Stimulated activated CD8-positive, alpha-beta memory T cell treated with anti-CD3 and anti-CD28 coated beads, Interleukin-4, amount 100 ng/mL, for 4 hours (primary cell): ENCODE results near the gene HEMK1.

Source experiments
- DNase-seq, 2 donors: peaks; one replicate each; pipeline ENCODE4 v3.0.0-alpha.2; 2020; ENCODE audit warnings: low read depth in 2 of 2, low spot score in 1 of 2

Gene HEMK1

DNA sequence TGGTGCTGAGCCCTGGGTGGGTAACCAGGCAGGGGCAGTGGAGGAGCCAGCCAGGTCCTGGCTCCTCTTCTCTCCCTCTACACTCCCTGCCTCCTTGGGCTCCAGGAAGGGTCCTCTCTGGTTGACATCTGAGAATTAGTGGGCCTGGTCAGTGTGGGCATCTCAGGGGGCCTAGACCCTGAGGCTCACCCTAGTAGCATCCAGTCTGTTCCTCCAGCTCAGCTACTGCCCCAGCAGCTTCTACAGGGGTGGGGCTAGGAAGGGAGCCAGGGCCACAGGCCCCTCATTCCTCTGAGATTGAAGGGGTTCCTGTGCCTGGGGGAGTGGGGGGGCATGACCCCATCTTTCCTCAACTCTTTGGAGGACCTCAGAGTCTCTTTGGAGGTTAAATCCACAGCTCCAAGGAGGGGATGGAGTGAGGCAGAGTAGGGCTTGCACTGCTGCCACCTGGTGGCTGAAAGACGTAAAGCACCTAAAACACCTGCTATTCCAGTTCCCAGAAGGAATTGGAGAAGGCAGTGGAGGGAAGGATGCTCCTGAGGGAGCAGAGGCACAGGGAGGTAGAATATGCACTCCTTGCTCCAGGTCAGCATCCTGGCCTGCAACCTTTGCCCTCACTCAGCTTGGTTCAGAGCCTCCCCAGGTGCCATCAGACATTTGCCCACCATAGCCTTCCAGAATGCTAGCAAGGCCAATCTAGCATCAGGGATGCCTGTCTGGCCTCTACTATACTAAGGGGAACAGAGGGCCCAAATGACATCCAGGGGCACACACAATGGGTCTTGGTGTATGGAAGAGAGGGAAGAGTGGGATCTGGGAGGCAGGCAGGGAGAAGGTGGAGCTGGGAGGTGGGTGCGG, 26.9 kb upstream of the HEMK1 start:
- peak in 1 of 2 donors; percentile 42 for DNase-seq

GRCh38 chr3:50545781-50546180, 23.5 kb upstream of the HEMK1 start:
- DNase-seq = no peak

DNA sequence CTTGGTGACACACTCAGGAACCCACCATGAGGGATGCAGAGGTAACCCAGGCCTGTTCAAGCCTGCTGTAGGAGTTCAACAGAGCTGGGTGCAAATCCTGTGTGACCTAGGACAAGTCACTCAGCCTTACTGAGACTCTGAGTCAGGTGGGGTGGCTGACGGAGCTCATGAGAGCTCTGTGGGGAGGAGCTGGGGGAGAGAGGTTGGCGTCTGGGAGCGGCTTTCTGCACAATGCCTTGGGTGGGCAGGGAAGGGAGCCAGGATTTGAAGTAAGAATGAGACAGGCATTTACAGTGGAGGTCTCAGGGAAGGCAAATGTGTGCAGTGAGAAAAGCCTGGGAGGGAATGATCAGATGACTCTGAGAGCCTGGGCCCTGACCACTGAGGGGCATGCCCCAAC, 20.1 kb upstream of the HEMK1 start:
- DNase-seq = no peak

DNA sequence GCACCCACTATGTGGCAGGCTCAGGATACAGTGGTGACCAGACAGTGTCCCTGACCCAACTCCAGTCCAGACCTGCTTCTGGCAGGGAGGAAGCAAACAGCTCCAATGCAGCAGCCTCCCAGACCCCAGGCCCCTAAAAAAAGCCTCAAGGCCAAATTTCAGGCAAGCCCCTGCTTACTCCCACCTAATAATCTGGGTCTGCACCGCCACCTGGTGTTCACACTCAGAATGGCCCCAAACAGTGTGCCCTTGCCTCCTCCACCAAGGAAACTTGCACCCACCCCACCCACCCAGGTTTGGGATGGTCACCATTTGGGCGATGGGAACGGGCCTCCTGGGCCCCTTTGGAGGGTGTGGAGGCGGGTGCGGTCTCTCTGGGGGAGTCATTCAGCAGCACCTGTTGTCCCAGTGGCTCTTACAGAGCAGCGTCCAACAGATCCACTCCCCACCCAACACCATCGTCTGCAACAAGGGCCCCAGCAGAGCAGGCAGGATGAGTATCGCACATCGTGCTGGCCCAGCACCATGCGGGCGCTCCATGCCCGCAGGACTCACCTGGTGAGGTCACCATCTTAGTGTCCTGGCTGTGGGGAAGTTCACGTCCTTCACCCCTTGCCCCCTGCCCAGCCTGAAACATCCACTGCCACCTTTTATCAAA, 19.1 kb upstream of the HEMK1 start:
- DNase-seq = peak; percentile 27 to 44

GRCh38 chr3:50551054-50551659, 18.2 kb upstream of the HEMK1 start:
- no peak for DNase-seq

GRCh38 chr3:50551681-50552435, 17.5 kb upstream of the HEMK1 start:
- DNase-seq = no peak

DNA sequence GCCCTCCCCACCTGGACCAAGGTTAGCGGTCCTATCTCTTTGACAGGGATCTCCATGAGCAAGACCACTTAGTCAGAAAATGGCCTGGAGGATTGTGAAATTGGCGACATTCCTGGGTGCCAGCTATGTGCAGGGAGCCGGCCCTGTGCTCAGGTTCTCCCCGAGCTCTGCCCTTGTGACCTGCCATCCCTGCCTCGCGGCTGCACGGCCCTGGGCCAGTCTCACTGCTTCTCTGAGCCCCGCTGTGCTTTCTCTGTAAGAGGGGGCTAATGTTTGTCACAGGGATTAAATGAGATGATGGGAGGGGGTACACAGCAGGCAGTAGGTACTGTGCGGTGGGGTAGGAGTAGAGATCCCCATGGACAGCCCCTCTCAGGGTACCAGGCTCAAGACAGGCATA, 16.7 kb upstream of the HEMK1 start:
- no peak for DNase-seq

- no peak for DNase-seq
Observed at GRCh38 chr3:50554553-50554952, 14.8 kb upstream of the HEMK1 start.

DNA sequence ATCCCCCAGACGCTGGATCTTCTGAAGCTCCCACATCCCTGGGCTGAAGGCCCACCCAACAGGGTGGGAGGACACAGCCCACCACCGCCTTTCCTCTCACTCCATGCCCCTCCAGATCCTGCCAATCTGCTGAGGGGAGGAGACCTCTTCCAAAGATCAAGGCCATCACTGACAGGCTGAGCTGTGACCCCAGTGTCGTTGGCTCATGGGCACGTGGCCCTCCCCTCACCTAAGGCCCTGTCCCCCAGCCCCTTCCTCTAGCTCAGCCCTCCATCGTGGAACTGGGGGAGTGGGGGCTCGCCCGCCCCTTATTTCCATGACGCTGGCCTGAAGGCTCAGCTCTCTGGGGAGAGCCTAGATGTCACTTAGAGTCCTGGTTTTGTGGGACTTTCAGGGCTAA, 12.2 kb upstream of the HEMK1 start:
- DNase-seq = no peak

GRCh38 chr3:50557915-50558314, 11.4 kb upstream of the HEMK1 start:
- DNase-seq = no peak

DNA sequence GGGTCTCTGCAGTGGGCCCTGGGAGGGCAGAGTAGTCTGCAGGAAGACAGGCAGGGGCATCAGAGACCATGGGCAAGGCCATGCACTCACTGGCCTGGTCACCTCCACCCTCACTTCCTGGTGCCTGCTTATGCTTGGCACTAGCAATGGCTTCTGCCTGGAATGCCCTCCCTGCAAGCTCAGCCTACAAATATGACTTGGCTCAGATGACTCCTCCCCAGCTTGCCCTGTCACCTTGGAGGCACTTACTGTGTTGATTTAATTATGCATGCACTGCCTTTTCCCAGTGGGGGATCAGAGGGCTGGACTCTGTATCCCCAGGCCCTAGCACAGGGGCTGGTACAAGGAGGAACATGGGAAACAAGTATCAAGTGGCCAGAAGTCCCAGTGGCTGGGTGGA, 9.6 kb upstream of the HEMK1 start:
- DNase-seq = no peak

DNA sequence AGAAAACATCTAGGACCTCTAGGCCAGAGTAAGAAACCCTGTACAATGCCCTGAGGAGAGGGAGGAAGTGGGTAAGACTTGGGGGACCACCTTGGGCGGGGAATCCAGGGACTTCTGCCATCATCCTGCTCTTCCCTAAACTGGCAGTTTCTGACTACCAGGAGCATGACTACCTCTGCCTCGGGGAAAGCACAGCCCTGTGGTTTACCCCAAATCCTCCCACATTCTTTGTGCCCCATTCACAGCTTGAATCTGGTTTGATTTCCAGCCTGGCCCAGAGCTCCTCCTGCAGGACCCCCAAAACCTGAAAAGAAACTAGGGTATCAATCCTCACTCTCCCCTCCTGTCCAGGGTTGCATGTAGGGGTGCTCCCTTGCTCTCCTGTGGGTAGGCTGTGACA, 6.5 kb upstream of the HEMK1 start:
- DNase-seq = no peak

- no peak for DNase-seq
Observed at GRCh38 chr3:50563867-50564266, 5.5 kb upstream of the HEMK1 start.

- DNase-seq = no peak
Observed at GRCh38 chr3:50564321-50564720, 5.0 kb upstream of the HEMK1 start.

DNA sequence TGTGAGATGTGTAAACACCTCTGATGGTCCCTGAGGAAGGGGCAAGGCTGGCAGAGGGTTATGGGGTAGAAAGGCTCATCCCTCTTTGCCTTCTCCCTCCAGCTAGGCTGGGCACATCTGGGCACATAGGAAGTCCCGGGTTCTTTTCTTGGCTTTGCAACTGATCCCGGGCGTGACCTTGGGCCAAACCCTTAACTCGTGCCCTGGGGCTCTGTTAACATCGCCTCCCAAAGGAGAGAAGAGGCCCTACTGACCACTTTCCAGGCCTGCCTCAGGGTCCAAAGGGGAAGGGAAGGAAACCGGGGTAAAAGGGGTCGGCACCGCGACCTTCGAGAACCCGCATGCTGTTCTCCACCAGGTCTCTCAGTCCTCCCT, 2.3 kb upstream of the HEMK1 start:
- DNase-seq = no peak

DNA sequence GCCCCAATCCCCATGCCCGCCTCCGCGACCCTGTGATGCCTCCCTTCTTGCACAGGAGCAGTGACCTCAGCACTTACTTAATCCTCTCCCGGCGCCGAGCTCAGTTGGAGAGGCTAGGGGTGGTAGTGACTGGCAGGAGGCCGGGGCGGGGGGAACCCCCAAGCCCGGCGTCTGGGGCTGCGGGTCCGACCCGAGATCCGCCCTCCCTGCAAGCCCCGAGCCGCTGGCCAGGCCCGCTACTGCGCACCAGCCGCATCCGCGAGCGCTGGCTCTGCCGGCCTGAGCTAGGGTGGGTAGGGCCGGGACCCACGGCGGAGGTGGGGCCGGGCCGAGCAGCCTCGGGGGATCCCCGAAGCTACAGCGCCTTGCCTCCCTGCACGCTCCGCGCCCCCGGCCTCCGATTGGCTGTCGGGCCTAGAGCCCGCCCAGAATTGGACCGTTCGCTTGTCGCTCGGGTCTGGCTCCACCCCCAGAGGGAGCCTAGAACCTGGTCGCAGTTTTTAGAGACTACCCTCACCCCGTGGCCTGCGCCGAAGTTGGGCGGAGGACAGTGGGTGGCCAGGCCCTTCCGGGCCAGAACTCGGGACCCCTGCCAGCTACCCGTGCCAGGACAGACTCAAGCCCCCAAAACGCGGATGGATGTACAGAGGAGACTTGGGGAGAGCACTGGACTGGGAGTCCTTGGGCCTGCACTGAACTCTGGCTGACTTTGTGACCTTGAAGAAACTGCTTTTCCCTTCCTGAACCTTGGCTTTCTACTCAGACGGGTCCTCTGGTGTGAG, 1.7 kb upstream of the HEMK1 start, which contains the start of gene C3orf18:
TSS of gene C3orf18 (minus strand) at position 362 of the 782 bp plus-strand sequence. CDS start 2,048 bp downstream, outside the sequence.
- peak; percentile 85 to 92 for DNase-seq

DNA sequence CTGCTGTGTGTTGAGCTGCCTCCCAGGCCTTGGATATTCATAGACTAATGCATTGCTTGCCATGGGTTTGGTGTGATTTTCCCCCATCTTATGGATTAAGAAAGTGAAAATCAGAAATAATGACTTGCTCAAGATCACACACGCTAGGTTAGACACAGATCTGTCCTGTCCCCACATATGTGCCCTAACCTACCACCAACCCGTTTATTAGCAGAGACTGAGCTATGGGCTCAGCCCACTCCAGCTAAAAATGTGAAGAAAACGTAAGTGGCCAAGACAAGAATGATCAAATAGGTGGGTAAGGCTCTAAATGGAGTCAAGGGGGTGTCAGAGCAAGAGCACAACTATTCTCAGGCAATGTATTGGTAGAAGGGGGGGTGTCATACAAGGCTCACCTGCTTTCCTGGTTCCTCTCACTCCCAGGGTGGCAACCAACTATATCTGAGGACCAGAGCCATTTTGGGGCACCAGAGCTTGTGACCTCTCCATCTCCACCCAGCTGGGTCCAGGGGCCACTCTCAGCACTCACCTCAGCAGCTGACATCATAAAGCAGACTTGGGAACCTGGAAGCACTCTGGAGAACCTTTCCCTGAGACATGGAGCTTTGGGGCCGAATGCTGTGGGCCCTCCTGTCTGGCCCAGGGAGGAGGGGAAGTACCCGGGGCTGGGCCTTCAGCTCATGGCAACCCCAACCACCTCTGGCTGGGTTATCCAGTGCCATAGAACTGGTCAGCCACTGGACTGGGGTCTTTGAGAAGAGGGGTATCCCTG, 1.4 kb downstream of the HEMK1 start:
- DNase-seq = no peak

DNA sequence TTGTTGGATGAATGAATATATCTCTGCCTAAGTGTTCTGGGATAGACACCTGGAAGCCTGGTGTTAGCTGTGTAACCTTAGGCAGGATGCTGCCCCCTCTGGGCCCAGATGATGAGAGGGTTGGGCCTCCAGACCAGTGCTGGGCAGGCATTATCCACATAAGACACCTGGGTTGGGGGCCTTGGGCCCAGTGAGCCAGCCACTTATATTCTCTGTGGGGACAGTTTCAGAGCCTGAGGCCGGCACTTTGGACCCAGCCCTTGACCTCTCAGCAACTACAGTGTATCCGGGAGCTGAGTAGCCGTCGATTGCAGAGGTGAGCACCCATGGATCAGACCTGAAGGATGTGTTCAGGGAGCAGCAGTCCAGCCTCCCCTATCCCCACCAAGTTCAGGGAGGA, 2.2 kb downstream of the HEMK1 start:
- no peak for DNase-seq

DNA sequence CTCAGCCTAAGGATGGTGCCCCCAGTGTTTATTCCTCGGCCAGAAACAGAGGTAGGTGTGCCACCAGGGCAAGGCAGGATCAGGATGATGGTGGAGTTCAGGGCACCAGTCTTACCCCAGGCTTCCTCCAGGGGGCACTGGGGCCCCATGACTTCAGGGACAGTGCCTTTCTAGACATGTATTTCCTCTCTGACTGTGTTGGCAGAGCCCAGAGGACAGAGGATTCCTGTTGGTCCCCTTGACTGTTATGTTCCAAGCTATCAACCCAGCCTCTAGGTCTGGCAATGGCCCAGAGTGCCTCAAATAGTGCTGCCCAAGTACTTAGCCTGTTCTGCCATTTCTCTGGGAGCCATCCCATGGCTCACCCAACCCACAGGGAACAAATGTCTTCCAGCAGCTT, 2.8 kb downstream of the HEMK1 start:
- DNase-seq = peak; percentile 62 to 64

- no peak for DNase-seq
Observed at GRCh38 chr3:50572801-50573371, 3.6 kb downstream of the HEMK1 start.
